Measurements from ENCODE around the gene DOK6.
"Not testable (repeated sequence)": the region's sequence is repeated elsewhere in the genome, so short reads cannot be mapped to it uniquely, and the experiment has no call there.

DOK6 gene

GRCh38 chr18:69866212-69866611 lies 465.5 kb downstream of the DOK6 start:
- no peak overlapping the region for H3K4me3 ChIP-seq (ENCODE audit: low read length)
- TF ChIP-seq CTCF (conservative IDR thresholded peaks at IDR 0.05; ENCODE audit: low read depth, low read length) = no peak
- no peak for DNase-seq (ENCODE audit: low read depth)

- no peak for DNase-seq (ENCODE audit: low read depth)
- H3K4me3 ChIP-seq (ENCODE audit: low read length) = no peak overlapping the region
- TF ChIP-seq CTCF (conservative IDR thresholded peaks at IDR 0.05; ENCODE audit: low read depth, low read length) = no peak
Measured at GRCh38 chr18:69870736-69871135, 470.0 kb downstream of the DOK6 start.

GRCh38 chr18:69871363-69871762 lies 470.7 kb downstream of the DOK6 start:
- no peak for DNase-seq (ENCODE audit: low read depth)
- no peak overlapping the region for H3K4me3 ChIP-seq (ENCODE audit: low read length)
- TF ChIP-seq CTCF (conservative IDR thresholded peaks at IDR 0.05; ENCODE audit: low read depth, low read length) = no peak

- TF ChIP-seq CTCF (conservative IDR thresholded peaks at IDR 0.05; ENCODE audit: low read depth, low read length) = no peak
- DNase-seq (ENCODE audit: low read depth) = no peak
- H3K4me3 ChIP-seq (ENCODE audit: low read length) = no peak overlapping the region
Measured at GRCh38 chr18:69872661-69873060, 472.0 kb downstream of the DOK6 start.

GRCh38 chr18:69874058-69874457 lies 473.4 kb downstream of the DOK6 start:
- H3K4me3 ChIP-seq (ENCODE audit: low read length) = no peak overlapping the region
- no peak for DNase-seq (ENCODE audit: low read depth)
- no peak for TF ChIP-seq CTCF (conservative IDR thresholded peaks at IDR 0.05; ENCODE audit: low read depth, low read length)

- H3K4me3 ChIP-seq (ENCODE audit: low read length) = no peak overlapping the region
- no peak for DNase-seq (ENCODE audit: low read depth)
- TF ChIP-seq CTCF (conservative IDR thresholded peaks at IDR 0.05; ENCODE audit: low read depth, low read length) = no peak
Measured at GRCh38 chr18:69876490-69876889, 475.8 kb downstream of the DOK6 start.

- no peak for DNase-seq (ENCODE audit: low read depth)
- H3K4me3 ChIP-seq (ENCODE audit: low read length) = no peak overlapping the region
- no peak for TF ChIP-seq CTCF (conservative IDR thresholded peaks at IDR 0.05; ENCODE audit: low read depth, low read length)
Measured at GRCh38 chr18:69878213-69878933, 477.7 kb downstream of the DOK6 start.

GRCh38 chr18:69879051-69879450 lies 478.4 kb downstream of the DOK6 start:
- not testable (repeated sequence) for DNase-seq (ENCODE audit: low read depth); H3K4me3 ChIP-seq (ENCODE audit: low read length)

Measured in retinal pigment epithelial cell (primary cell).